CD4-positive, alpha-beta T cell (primary cell): ENCODE results near the gene ATP2B2. TPM values are rescaled to one million over a fixed set of nuclear protein-coding genes. Genes with fewer than 3 reads are reported as not detected.

Source experiments
- ATAC-seq: fragments of 200-7000 bp; cut with Tn5 transposase; one replicate; pipeline ENCODE4 v1.10.0; 2022; ENCODE audit warnings: mild to moderate bottlenecking; ENCODE audit not compliant: poor library complexity
- CTCF ChIA-PET: fragments of 350-600 bp; sonication (Branson Sonifier 250); formaldehyde crosslinking; loops from one replicate; lab custom pipeline; 2021; ENCODE audit warnings: antibody characterized with exemption, inconsistent platforms; lab: Charles Lee
- POLR2A ChIA-PET: fragments of 350-600 bp; sonication (Branson Sonifier 250); formaldehyde crosslinking; loops from one replicate; lab custom pipeline; 2021; ENCODE audit warnings: antibody characterized with exemption, inconsistent platforms; lab: Charles Lee
- DNase-seq, 14 experiments: peaks; one replicate each; pipeline ENCODE4 v3.0.0-alpha.2; 2013 to 2020; ENCODE audit warnings: mixed read lengths in 2 of 14
- H3K27ac ChIP-seq, 2 donors: one replicate each; pipeline versions ENCODE4 v1.5.1 to v1.7.0; 2013; ENCODE audit warnings: low read length in 2 of 2, low read depth in 1 of 2, mild to moderate bottlenecking in 1 of 2
- H3K27me3 ChIP-seq, 2 experiments: 1 replicate in 1 of 2; 2 replicates in 1 of 2; pipeline versions ENCODE4 v1.6.1 to v1.7.0; 2013; ENCODE audit warnings: low read length in 2 of 2, control low read depth in 1 of 2, mild to moderate bottlenecking in 1 of 2, moderate library complexity in 1 of 2; ENCODE audit not compliant: insufficient read depth in 2 of 2, control insufficient read depth in 1 of 2
- H3K36me3 ChIP-seq: one replicate; pipeline ENCODE4 v1.6.1; 2013; ENCODE audit warnings: low read length, control low read depth; ENCODE audit not compliant: insufficient read depth
- H3K4me1 ChIP-seq: one replicate; pipeline ENCODE4 v1.6.1; 2013; ENCODE audit warnings: low read length, control low read depth; ENCODE audit not compliant: insufficient read depth
- H3K4me3 ChIP-seq: one replicate; pipeline ENCODE4 v1.5.1; 2013; ENCODE audit warnings: mild to moderate bottlenecking, low read length, moderate library complexity
- H3K9me3 ChIP-seq, 2 experiments: 1 replicate in 1 of 2; 2 replicates in 1 of 2; pipeline versions ENCODE4 v1.6.1 to v1.7.0; 2013; ENCODE audit warnings: low read length in 2 of 2, mild to moderate bottlenecking in 2 of 2, control low read depth in 1 of 2, moderate library complexity in 1 of 2; ENCODE audit not compliant: control insufficient read depth in 1 of 2, insufficient read depth in 1 of 2
- H3K27ac Mint-ChIP-seq: one replicate; pipeline ENCODE4 v1.8.0; 2020; ENCODE audit warnings: mixed read lengths
- H3K27me3 Mint-ChIP-seq: one replicate; pipeline ENCODE4 v1.8.0; 2021; ENCODE audit warnings: mixed read lengths
- H3K36me3 Mint-ChIP-seq: one replicate; pipeline ENCODE4 v1.8.0; 2021; ENCODE audit warnings: low read depth, mixed read lengths
- H3K4me1 Mint-ChIP-seq: one replicate; pipeline ENCODE4 v1.8.0; 2021; ENCODE audit warnings: low read depth, mixed read lengths
- H3K4me3 Mint-ChIP-seq: one replicate; pipeline ENCODE4 v1.8.0; 2020; ENCODE audit warnings: mild to moderate bottlenecking, mixed read lengths
- H3K9me3 Mint-ChIP-seq: one replicate; pipeline ENCODE4 v1.8.0; 2020; ENCODE audit warnings: mixed read lengths
- intact Hi-C, 2 experiments: fragments of 100-400 bp; cut with DNase I in 1 of 2; cut with micrococcal nuclease in 1 of 2; formaldehyde crosslinking; loops; one replicate each; pipeline versions ENCODE4 v1.15.1 to v1.9.0; 2023 to 2025; cut with DNase I, micrococcal nuclease
- total RNA-seq, 174 experiments: library from RNA in 2 of 174; stranded (reverse) in 2 of 174; gene quantifications; one replicate each; pipeline ENCODE4 v1.2.3 and lab custom pipeline; 2021 to 2026
- TF ChIP-seq, protein P1 (sequence below): fragments of 200-600 bp; IDR thresholded peaks from one replicate; pipeline ENCODE4 v1.8.0; 2022; ENCODE audit warnings: antibody characterized with exemption, mild to moderate bottlenecking

Gene ATP2B2
- total RNA-seq, 2 experiments from 2014 or later, result not detected

DNA sequence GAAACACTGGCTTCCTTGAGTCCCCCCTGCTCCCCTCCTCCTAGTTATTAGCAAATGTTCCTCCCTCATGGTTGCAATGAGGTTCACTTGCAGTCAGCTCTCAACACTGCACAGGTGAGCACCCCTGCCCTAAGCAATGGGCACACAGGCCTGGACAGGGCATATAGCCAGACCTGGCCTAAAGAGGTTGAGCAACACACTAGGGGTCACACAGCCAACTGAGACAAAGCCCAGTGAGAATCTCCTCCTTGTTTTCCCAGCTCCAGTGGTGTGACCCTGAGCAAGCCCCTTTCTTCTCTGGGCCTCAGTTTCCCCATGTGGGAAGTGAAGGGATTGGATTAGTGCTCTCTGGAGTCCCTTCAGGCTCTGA, 49.9 kb downstream of the ATP2B2 start:
- H3K9me3 Mint-ChIP-seq, result no peaks in the 10 kb centered on the region
- no peak for ATAC-seq
- no peak for DNase-seq
- Histone ChIP-seq H3K36me3 (no peaks in the 10 kb centered on the region), H3K27me3 (no peaks in the 10 kb centered on the region), H3K27ac (no peak overlapping the region), H3K9me3 (peaks cover 0 to 9% of the 10 kb centered on the region in 2 experiments), H3K4me3 (no peak overlapping the region), H3K4me1 (no peaks in the 10 kb centered on the region)
- H3K36me3 Mint-ChIP-seq, result no peaks in the 10 kb centered on the region
- H3K4me1 Mint-ChIP-seq, result no peaks in the 10 kb centered on the region
- TF ChIP-seq, protein P1, sequence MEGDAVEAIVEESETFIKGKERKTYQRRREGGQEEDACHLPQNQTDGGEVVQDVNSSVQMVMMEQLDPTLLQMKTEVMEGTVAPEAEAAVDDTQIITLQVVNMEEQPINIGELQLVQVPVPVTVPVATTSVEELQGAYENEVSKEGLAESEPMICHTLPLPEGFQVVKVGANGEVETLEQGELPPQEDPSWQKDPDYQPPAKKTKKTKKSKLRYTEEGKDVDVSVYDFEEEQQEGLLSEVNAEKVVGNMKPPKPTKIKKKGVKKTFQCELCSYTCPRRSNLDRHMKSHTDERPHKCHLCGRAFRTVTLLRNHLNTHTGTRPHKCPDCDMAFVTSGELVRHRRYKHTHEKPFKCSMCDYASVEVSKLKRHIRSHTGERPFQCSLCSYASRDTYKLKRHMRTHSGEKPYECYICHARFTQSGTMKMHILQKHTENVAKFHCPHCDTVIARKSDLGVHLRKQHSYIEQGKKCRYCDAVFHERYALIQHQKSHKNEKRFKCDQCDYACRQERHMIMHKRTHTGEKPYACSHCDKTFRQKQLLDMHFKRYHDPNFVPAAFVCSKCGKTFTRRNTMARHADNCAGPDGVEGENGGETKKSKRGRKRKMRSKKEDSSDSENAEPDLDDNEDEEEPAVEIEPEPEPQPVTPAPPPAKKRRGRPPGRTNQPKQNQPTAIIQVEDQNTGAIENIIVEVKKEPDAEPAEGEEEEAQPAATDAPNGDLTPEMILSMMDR, result no peak
- intact Hi-C loops, result no loop called here
- H3K27me3 Mint-ChIP-seq, result peaks cover 14% of the 10 kb centered on the region
- H3K4me3 Mint-ChIP-seq, result no peak overlapping the region
- CTCF ChIA-PET, result no interaction called here
- POLR2A ChIA-PET, result no interaction called here
- H3K27ac Mint-ChIP-seq, result no peak overlapping the region

DNA sequence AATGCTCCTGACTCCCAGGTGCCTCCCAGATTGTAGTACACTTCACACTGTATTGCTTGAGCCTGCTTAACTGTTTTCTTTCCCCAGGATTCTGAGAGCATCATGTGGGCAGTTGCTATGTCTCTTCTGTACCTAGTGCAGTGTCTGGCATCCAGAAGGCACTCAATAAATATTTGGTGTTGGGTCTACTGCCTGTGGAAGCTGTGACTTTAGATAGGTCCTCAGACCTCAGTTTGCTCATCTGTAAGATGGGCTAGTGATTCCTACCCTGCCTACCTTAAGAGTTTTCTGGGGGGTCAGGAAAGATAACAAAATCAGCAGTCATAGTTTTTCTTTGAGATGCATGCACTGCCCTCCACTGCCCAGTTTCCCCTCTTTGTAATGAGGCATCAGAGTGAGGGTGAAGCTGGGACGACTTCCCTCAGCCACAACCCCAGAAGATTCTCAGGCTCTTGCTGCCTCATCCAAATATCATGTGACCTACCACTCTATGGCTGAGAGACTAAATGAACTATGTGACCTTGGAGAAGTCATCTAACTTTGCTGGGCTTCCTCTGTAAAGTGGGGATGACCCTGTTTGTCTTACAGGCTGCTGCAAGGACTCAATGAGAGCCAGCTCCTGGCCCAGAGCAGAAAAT, 50.4 kb downstream of the ATP2B2 start:
- H3K9me3 Mint-ChIP-seq, result no peaks in the 10 kb centered on the region
- Histone ChIP-seq H3K27ac (no peak overlapping the region), H3K4me3 (no peak overlapping the region), H3K9me3 (peaks cover 0 to 11% of the 10 kb centered on the region in 2 experiments), H3K36me3 (no peaks in the 10 kb centered on the region), H3K27me3 (no peaks in the 10 kb centered on the region), H3K4me1 (no peaks in the 10 kb centered on the region)
- ATAC-seq, result no peak
- CTCF ChIA-PET, result no interaction called here
- no peak for DNase-seq
- POLR2A ChIA-PET, result no interaction called here
- no peak overlapping the region for H3K4me3 Mint-ChIP-seq
- intact Hi-C loops, result no loop called here
- no peaks in the 10 kb centered on the region for H3K36me3 Mint-ChIP-seq
- H3K4me1 Mint-ChIP-seq, result no peaks in the 10 kb centered on the region
- TF ChIP-seq, protein P1, result no peak
- H3K27ac Mint-ChIP-seq, result no peak overlapping the region
- H3K27me3 Mint-ChIP-seq, result peaks cover 18% of the 10 kb centered on the region

DNA sequence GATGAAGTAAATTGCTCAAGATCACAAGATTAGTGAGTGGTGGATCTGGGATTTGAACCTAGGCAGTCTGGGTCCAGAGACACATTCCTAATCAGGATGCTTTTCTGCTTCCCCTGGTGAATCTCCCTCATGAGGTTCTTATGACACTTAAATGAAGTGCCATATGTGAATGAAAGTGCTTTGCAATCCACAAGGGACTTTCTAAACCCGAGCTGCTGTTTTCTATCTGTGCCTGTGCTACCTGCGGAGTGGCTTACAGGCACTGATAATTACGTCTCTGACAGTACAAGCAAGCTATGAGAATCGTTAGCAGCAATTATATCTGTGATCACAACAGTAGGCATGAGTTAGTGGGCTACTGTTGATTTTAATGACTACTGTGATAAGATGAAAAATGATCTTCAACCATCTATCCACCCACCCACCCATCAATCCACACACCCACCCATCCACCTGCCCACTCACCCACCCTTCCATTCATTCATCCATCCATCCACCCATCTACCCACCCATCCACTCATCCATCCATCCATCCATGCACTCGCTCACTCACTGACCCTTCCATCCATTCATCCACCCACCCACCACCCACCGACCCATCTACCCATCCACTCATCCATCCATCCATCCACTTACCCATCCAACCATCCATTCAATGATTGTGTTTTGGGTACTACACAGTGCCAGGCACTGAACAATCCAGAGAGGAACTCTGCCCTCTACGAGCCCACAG, 51.8 kb downstream of the ATP2B2 start:
- no peak for ATAC-seq
- intact Hi-C loops, result no loop called here
- H3K4me1 ChIP-seq, result no peaks in the 10 kb centered on the region
- Mint-ChIP-seq H3K9me3 (no peaks in the 10 kb centered on the region), H3K4me1 (no peaks in the 10 kb centered on the region), H3K36me3 (no peaks in the 10 kb centered on the region), H3K4me3 (no peak overlapping the region), H3K27me3 (peaks cover 21% of the 10 kb centered on the region), H3K27ac (no peak overlapping the region)
- ChIA-PET POLR2A (no interaction called here), CTCF (no interaction called here)
- H3K36me3 ChIP-seq, result no peaks in the 10 kb centered on the region
- peaks cover 0 to 8% of the 10 kb centered on the region in 2 experiments for H3K9me3 ChIP-seq
- H3K4me3 ChIP-seq, result no peak overlapping the region
- no peak for DNase-seq
- TF ChIP-seq, protein P1, result no peak
- H3K27ac ChIP-seq, result no peak overlapping the region
- H3K27me3 ChIP-seq, result no peaks in the 10 kb centered on the region
